Bronchial epithelial cell (primary cell): Measurements from ENCODE around the gene CCDC187. TPM values are rescaled to one million over a fixed set of nuclear protein-coding genes. Genes with fewer than 3 reads are reported as not detected.

Experiments
- DNase-seq: peaks from one replicate; pipeline ENCODE4 v3.0.0-alpha.2; 2010; ENCODE audit warnings: low read depth
- FAIRE-seq: peaks from 2 replicates; lab custom pipeline; 2011; peaks lifted over from hg19 to GRCh38; lab: Jason Lieb, UNC
- H3K27me3 ChIP-seq: 2 replicates; pipeline ENCODE4 v1.5.1; 2011; ENCODE audit warnings: low read length; ENCODE audit not compliant: control insufficient read depth, insufficient read depth
- H3K36me3 ChIP-seq: 2 replicates; pipeline ENCODE4 v1.5.1; 2011; ENCODE audit warnings: low read length; ENCODE audit not compliant: control insufficient read depth, insufficient read depth
- H3K4me3 ChIP-seq: 2 replicates; pipeline ENCODE4 v1.5.1; 2011; ENCODE audit warnings: mild to moderate bottlenecking, low read depth, low read length, control low read depth
- total RNA-seq: library from RNA; depleted of rRNA; stranded (reverse); fragments of >200 nt; gene quantifications from 2 replicates; pipeline ENCODE4 v1.2.1, GENCODE V29; 2014
- TF ChIP-seq, protein P1 (sequence below): IDR thresholded peaks from 2 replicates; pipeline ENCODE4 v1.5.1; 2011; ENCODE audit warnings: mild to moderate bottlenecking, moderate library complexity, low read length, control low read depth, inconsistent platforms; ENCODE audit not compliant: insufficient read depth, severe bottlenecking

CCDC187 gene
- total RNA-seq, 1 donor from 2014 or later = not detected

DNA sequence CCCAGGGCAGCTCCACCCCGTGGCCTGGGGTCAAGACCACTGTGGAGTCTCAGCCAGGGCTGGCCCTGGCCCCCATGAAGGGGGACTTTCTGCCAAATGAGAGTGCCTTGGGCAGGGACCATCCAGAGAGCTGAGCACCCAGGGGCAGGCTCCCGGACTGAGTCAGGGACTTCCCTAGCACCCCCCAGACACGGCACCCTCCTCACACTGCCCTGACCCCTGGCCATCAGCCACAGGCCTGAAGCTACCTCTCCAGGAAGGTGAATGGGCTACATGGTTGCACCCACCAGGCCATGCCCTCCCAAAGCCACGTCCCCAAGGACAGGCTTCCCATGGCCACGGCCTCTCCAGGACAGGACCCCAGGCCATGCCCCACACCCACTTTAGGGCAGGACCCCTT, 9.5 kb downstream of the CCDC187 start:
- no peak for DNase-seq
- no peaks in the 10 kb centered on the region for H3K36me3 ChIP-seq
- peaks cover 1% of the 10 kb centered on the region for H3K27me3 ChIP-seq
- H3K4me3 ChIP-seq = no peak overlapping the region
- FAIRE-seq = no peak
- TF ChIP-seq, protein P1, sequence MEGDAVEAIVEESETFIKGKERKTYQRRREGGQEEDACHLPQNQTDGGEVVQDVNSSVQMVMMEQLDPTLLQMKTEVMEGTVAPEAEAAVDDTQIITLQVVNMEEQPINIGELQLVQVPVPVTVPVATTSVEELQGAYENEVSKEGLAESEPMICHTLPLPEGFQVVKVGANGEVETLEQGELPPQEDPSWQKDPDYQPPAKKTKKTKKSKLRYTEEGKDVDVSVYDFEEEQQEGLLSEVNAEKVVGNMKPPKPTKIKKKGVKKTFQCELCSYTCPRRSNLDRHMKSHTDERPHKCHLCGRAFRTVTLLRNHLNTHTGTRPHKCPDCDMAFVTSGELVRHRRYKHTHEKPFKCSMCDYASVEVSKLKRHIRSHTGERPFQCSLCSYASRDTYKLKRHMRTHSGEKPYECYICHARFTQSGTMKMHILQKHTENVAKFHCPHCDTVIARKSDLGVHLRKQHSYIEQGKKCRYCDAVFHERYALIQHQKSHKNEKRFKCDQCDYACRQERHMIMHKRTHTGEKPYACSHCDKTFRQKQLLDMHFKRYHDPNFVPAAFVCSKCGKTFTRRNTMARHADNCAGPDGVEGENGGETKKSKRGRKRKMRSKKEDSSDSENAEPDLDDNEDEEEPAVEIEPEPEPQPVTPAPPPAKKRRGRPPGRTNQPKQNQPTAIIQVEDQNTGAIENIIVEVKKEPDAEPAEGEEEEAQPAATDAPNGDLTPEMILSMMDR = no peak

GRCh38 chr9:136293476-136294077, 10.3 kb downstream of the CCDC187 start:
- Histone ChIP-seq H3K27me3 (no peaks in the 10 kb centered on the region), H3K36me3 (no peaks in the 10 kb centered on the region), H3K4me3 (no peak overlapping the region)
- DNase-seq (no peak), FAIRE-seq (no peak)
- TF ChIP-seq, protein P1 = no peak

- FAIRE-seq = no peak
- no peak for DNase-seq
- Histone ChIP-seq H3K36me3 (no peaks in the 10 kb centered on the region), H3K4me3 (no peak overlapping the region), H3K27me3 (no peaks in the 10 kb centered on the region)
- TF ChIP-seq, protein P1 = no peak
Measured at GRCh38 chr9:136292591-136293448, 11.1 kb downstream of the CCDC187 start.

DNA sequence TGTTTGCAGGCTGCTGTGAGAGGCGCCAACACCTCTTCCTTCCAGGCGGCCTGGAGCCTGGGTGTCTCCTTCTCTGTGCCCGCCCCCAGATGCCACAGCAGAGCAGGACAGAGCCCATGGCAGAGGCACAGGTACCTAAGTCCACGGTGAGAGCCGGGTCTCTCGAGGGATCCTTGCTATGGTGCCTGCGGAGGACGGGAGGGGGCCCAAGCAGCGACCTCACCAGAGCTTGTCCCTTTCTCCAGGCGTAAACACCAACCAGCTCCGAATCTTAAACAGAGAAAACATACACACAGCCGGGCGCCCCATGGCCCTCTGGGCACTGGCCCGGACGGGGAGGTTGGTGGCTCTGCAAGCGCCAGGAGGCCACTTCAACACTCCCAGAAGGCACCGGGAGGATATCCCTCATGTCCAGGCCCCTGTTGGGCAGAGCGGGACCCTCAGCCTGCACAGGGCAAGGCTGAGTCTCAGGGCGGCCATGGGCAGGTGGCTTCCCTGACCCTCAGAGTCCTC, 11.8 kb downstream of the CCDC187 start:
- DNase-seq (no peak), FAIRE-seq (no peak)
- Histone ChIP-seq H3K4me3 (no peak overlapping the region), H3K27me3 (peaks cover 2% of the 10 kb centered on the region), H3K36me3 (no peaks in the 10 kb centered on the region)
- TF ChIP-seq, protein P1 = no peak

DNA sequence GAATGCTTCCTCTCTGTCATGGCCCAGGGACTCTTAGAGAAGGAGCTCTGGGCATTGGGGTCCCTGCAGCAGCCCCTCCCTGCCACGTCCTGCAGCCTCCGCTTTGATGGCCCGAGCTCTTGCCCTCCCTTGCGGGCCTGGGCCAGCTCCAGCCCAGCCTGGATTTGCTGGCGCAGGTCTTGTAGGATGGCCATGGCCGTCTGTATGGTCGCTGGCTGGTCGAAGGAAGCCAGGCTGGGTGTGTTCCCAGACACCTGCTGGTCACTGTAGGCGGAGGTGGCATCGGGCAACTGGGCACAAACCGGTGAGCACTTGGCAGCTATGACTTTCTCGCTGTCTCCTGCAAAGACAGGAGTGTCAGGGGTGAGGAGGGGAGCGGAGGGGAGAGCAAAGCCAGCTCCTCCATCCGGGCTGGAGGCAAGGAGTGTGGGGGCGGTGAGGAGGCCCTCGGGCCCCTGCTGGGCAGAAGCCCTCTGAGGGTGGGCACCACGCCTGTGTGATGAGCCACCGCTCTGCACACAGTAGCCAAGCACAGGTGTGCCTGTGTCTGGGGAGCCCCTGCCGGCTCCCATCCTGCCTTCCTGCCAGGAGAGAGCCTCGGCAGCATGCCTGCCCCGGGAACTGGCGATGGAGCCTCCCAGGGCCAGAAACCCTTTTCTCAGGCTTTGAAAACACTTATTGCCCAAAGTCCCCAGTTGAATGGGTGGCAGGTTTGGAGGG, 12.4 kb downstream of the CCDC187 start:
- Histone ChIP-seq H3K36me3 (no peaks in the 10 kb centered on the region), H3K27me3 (peaks cover 2% of the 10 kb centered on the region), H3K4me3 (no peak overlapping the region)
- TF ChIP-seq, protein P1 = no peak
- no peak for DNase-seq
- no peak for FAIRE-seq
